CD4-positive, alpha-beta T cell (primary cell): Measurements from ENCODE around the gene MYOZ3. TPM values are rescaled to one million over a fixed set of nuclear protein-coding genes. Genes with fewer than 3 reads are reported as not detected.

Experiments used
- ATAC-seq: fragments of 200-7000 bp; cut with Tn5 transposase; one replicate; pipeline ENCODE4 v1.10.0; 2022; ENCODE audit warnings: mild to moderate bottlenecking; ENCODE audit not compliant: poor library complexity
- CTCF ChIA-PET: fragments of 350-600 bp; sonication (Branson Sonifier 250); formaldehyde crosslinking; loops from one replicate; lab custom pipeline; 2021; ENCODE audit warnings: antibody characterized with exemption, inconsistent platforms; lab: Charles Lee
- POLR2A ChIA-PET: fragments of 350-600 bp; sonication (Branson Sonifier 250); formaldehyde crosslinking; loops from one replicate; lab custom pipeline; 2021; ENCODE audit warnings: antibody characterized with exemption, inconsistent platforms; lab: Charles Lee
- DNase-seq, 14 experiments: peaks; one replicate each; pipeline ENCODE4 v3.0.0-alpha.2; 2013 to 2020; ENCODE audit warnings: mixed read lengths in 2 of 14
- H3K27ac ChIP-seq, 2 donors: one replicate each; pipeline versions ENCODE4 v1.5.1 to v1.7.0; 2013; ENCODE audit warnings: low read length in 2 of 2, low read depth in 1 of 2, mild to moderate bottlenecking in 1 of 2
- H3K27me3 ChIP-seq, 2 experiments: 1 replicate in 1 of 2; 2 replicates in 1 of 2; pipeline versions ENCODE4 v1.6.1 to v1.7.0; 2013; ENCODE audit warnings: low read length in 2 of 2, control low read depth in 1 of 2, mild to moderate bottlenecking in 1 of 2, moderate library complexity in 1 of 2; ENCODE audit not compliant: insufficient read depth in 2 of 2, control insufficient read depth in 1 of 2
- H3K36me3 ChIP-seq: one replicate; pipeline ENCODE4 v1.6.1; 2013; ENCODE audit warnings: low read length, control low read depth; ENCODE audit not compliant: insufficient read depth
- H3K4me1 ChIP-seq: one replicate; pipeline ENCODE4 v1.6.1; 2013; ENCODE audit warnings: low read length, control low read depth; ENCODE audit not compliant: insufficient read depth
- H3K4me3 ChIP-seq: one replicate; pipeline ENCODE4 v1.5.1; 2013; ENCODE audit warnings: mild to moderate bottlenecking, low read length, moderate library complexity
- H3K9me3 ChIP-seq, 2 experiments: 1 replicate in 1 of 2; 2 replicates in 1 of 2; pipeline versions ENCODE4 v1.6.1 to v1.7.0; 2013; ENCODE audit warnings: low read length in 2 of 2, mild to moderate bottlenecking in 2 of 2, control low read depth in 1 of 2, moderate library complexity in 1 of 2; ENCODE audit not compliant: control insufficient read depth in 1 of 2, insufficient read depth in 1 of 2
- H3K27ac Mint-ChIP-seq: one replicate; pipeline ENCODE4 v1.8.0; 2020; ENCODE audit warnings: mixed read lengths
- H3K27me3 Mint-ChIP-seq: one replicate; pipeline ENCODE4 v1.8.0; 2021; ENCODE audit warnings: mixed read lengths
- H3K36me3 Mint-ChIP-seq: one replicate; pipeline ENCODE4 v1.8.0; 2021; ENCODE audit warnings: low read depth, mixed read lengths
- H3K4me1 Mint-ChIP-seq: one replicate; pipeline ENCODE4 v1.8.0; 2021; ENCODE audit warnings: low read depth, mixed read lengths
- H3K4me3 Mint-ChIP-seq: one replicate; pipeline ENCODE4 v1.8.0; 2020; ENCODE audit warnings: mild to moderate bottlenecking, mixed read lengths
- H3K9me3 Mint-ChIP-seq: one replicate; pipeline ENCODE4 v1.8.0; 2020; ENCODE audit warnings: mixed read lengths
- intact Hi-C, 2 experiments: fragments of 100-400 bp; cut with DNase I in 1 of 2; cut with micrococcal nuclease in 1 of 2; formaldehyde crosslinking; loops; one replicate each; pipeline versions ENCODE4 v1.15.1 to v1.9.0; 2023 to 2025; cut with DNase I, micrococcal nuclease
- total RNA-seq, 174 experiments: library from RNA in 2 of 174; stranded (reverse) in 2 of 174; gene quantifications; one replicate each; pipeline ENCODE4 v1.2.3 and lab custom pipeline; 2021 to 2026
- TF ChIP-seq, protein P1 (sequence below): fragments of 200-600 bp; IDR thresholded peaks from one replicate; pipeline ENCODE4 v1.8.0; 2022; ENCODE audit warnings: antibody characterized with exemption, mild to moderate bottlenecking

Gene MYOZ3
- total RNA-seq, 2 experiments from 2014 or later = not detected

DNA sequence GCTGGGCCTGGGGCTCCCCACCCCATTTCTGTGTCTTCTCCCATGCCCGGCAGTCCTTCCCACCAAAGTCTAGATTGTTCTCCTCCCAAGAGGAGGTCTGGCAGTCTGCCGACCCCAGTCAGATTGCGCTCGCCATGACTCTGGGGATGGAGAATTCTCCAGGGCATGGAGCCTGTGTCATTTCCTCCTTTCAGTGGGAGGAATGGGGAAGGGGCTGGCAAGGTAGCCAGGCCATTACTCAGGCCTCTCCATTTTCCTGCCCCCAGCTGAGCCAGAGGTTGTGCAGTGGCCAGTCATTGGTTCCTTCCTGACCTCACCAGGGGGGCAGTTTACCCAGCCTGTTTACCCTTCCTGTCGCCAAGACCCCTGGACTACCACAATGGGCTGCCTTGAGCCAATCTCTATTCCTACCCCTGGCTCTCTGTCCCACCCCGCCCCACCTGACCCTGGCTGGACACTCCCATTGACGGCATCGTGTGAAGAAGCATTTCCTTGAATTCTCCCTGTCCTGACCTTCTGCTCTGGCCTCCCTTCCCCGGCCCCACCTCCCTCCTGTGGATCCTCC, 20.0 kb upstream of the MYOZ3 start:
- POLR2A ChIA-PET = no interaction called here
- no peak for DNase-seq

DNA sequence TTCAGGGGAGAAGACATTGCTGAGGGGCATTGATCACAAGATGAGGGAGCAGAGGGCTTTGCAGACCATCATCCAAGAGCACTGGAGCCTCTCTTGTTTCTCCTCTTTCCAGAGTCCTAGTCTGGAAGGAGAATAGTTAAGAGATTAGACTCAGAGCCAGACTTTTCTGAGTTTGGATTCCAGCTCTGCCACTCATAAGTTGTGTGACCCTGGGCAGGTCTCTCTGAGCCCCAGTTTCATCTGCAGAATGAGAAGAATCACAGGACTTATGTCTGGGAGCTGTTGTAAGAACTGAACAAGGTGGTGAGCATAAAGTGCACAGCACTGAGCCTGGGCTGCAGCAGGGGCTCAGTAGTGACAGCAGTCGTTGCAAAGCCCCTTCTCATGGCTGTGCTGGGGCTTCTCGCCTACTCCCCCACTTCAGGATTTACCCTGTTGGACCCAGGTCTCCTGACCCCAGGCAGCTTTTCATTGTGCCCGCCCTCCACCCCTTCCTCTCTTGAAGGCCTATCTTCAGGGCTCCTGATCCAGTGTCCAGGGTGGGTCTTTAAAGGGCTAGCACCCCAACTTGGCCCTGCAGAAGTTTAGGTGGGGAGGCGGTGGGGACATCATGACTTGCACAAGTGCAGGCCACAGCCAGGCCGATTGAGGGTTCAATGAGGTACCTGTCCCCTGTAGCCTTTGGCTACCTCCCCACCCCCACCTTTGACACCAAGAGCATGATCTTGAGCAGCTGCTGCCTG, 19.1 kb upstream of the MYOZ3 start:
- peaks cover 0 to 3% of the 10 kb centered on the region in 2 experiments for H3K27me3 ChIP-seq
- no peak overlapping the region for H3K4me3 ChIP-seq
- H3K4me3 Mint-ChIP-seq = no peak overlapping the region
- CTCF ChIA-PET = no interaction called here
- TF ChIP-seq, protein P1, sequence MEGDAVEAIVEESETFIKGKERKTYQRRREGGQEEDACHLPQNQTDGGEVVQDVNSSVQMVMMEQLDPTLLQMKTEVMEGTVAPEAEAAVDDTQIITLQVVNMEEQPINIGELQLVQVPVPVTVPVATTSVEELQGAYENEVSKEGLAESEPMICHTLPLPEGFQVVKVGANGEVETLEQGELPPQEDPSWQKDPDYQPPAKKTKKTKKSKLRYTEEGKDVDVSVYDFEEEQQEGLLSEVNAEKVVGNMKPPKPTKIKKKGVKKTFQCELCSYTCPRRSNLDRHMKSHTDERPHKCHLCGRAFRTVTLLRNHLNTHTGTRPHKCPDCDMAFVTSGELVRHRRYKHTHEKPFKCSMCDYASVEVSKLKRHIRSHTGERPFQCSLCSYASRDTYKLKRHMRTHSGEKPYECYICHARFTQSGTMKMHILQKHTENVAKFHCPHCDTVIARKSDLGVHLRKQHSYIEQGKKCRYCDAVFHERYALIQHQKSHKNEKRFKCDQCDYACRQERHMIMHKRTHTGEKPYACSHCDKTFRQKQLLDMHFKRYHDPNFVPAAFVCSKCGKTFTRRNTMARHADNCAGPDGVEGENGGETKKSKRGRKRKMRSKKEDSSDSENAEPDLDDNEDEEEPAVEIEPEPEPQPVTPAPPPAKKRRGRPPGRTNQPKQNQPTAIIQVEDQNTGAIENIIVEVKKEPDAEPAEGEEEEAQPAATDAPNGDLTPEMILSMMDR = no peak
- ATAC-seq (no peak), DNase-seq (no peak)
- no peaks in the 10 kb centered on the region for H3K9me3 ChIP-seq
- no peak overlapping the region for H3K27ac Mint-ChIP-seq
- POLR2A ChIA-PET = no interaction called here
- H3K4me1 Mint-ChIP-seq = no peaks in the 10 kb centered on the region
- H3K36me3 Mint-ChIP-seq = no peaks in the 10 kb centered on the region
- no peaks in the 10 kb centered on the region for H3K9me3 Mint-ChIP-seq
- no peak overlapping the region for H3K27ac ChIP-seq
- no peaks in the 10 kb centered on the region for H3K36me3 ChIP-seq
- intact Hi-C loops = no loop called here
- H3K27me3 Mint-ChIP-seq = peaks cover 5% of the 10 kb centered on the region
- no peaks in the 10 kb centered on the region for H3K4me1 ChIP-seq

More for the DNA sequence above, 20.0 kb upstream of the MYOZ3 start:
- CTCF ChIA-PET = no interaction called here
- Histone ChIP-seq H3K36me3 (no peaks in the 10 kb centered on the region), H3K27me3 (peaks cover 0 to 3% of the 10 kb centered on the region in 2 experiments), H3K27ac (no peak overlapping the region), H3K9me3 (no peaks in the 10 kb centered on the region), H3K4me3 (no peak overlapping the region), H3K4me1 (no peaks in the 10 kb centered on the region)
- no peaks in the 10 kb centered on the region for H3K4me1 Mint-ChIP-seq
- H3K27me3 Mint-ChIP-seq = peaks cover 5% of the 10 kb centered on the region
- H3K36me3 Mint-ChIP-seq = no peaks in the 10 kb centered on the region
- H3K9me3 Mint-ChIP-seq = no peaks in the 10 kb centered on the region
- H3K27ac Mint-ChIP-seq = no peak overlapping the region
- ATAC-seq = no peak
- TF ChIP-seq, protein P1 = no peak
- intact Hi-C loops = no loop called here
- no peak overlapping the region for H3K4me3 Mint-ChIP-seq

DNA sequence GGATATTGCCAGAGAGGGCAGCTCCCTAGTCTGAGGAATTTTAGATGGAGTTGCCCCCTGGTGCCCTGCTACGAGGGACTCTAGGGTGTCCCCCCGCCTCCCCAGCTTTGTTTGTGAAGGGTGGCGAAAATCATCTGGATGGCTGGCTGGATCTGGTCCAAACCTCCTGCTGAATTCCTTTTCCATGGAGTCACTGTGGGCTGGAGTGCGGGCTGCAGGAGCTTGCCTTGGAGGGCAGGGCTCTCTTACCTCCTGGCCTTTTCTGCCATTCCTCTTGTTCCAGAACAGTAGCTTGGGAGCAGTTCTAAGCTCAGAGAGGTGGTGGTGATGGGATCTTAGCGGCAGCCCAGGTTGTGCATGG, 18.5 kb upstream of the MYOZ3 start:
- ATAC-seq (no peak), DNase-seq (no peak)
- intact Hi-C loops = no loop called here
- no peaks in the 10 kb centered on the region for H3K9me3 Mint-ChIP-seq
- no peaks in the 10 kb centered on the region for H3K36me3 Mint-ChIP-seq
- H3K27ac Mint-ChIP-seq = no peak overlapping the region
- Histone ChIP-seq H3K4me3 (no peak overlapping the region), H3K27me3 (peaks cover 0 to 3% of the 10 kb centered on the region in 2 experiments), H3K9me3 (no peaks in the 10 kb centered on the region), H3K27ac (no peak overlapping the region), H3K4me1 (no peaks in the 10 kb centered on the region), H3K36me3 (no peaks in the 10 kb centered on the region)
- peaks cover 5% of the 10 kb centered on the region for H3K27me3 Mint-ChIP-seq
- TF ChIP-seq, protein P1 = no peak
- POLR2A ChIA-PET = no interaction called here
- no peak overlapping the region for H3K4me3 Mint-ChIP-seq
- CTCF ChIA-PET = no interaction called here
- no peaks in the 10 kb centered on the region for H3K4me1 Mint-ChIP-seq
